Osteocyte (in vitro differentiated cells): Measurements from ENCODE around the gene CLEC16A. TPM values are rescaled to one million over a fixed set of nuclear protein-coding genes. Genes with fewer than 3 reads are reported as not detected.

Source experiments
- DNase-seq: peaks from one replicate; pipeline ENCODE4 v3.0.0; 2021; ENCODE audit warnings: mixed read lengths; ENCODE audit not compliant: unreplicated experiment; ENCODE audit errors: extremely low spot score
- H3K27ac Mint-ChIP-seq: one replicate; pipeline ENCODE4 v1.8.0; 2021; ENCODE audit warnings: mild to moderate bottlenecking, mixed read lengths; ENCODE audit not compliant: unreplicated experiment
- H3K27me3 Mint-ChIP-seq: one replicate; pipeline ENCODE4 v1.8.0; 2021; ENCODE audit warnings: mixed read lengths; ENCODE audit not compliant: unreplicated experiment
- H3K36me3 Mint-ChIP-seq: one replicate; pipeline ENCODE4 v1.8.0; 2021; ENCODE audit warnings: mixed read lengths; ENCODE audit not compliant: unreplicated experiment
- H3K4me1 Mint-ChIP-seq: one replicate; pipeline ENCODE4 v1.8.0; 2021; ENCODE audit warnings: mixed read lengths; ENCODE audit not compliant: unreplicated experiment
- H3K4me3 Mint-ChIP-seq: one replicate; pipeline ENCODE4 v1.8.0; 2021; ENCODE audit warnings: mild to moderate bottlenecking, moderate library complexity, mixed read lengths; ENCODE audit not compliant: unreplicated experiment
- H3K9me3 Mint-ChIP-seq: one replicate; pipeline ENCODE4 v1.8.0; 2021; ENCODE audit warnings: mixed read lengths; ENCODE audit not compliant: unreplicated experiment
- CTCF ChIP-seq: fragments of 200-600 bp; sonication (generic); IDR thresholded peaks from 2 replicates; pipeline ENCODE4 v1.5.0; 2021; ENCODE audit warnings: antibody characterized with exemption, mild to moderate bottlenecking, moderate library complexity
- total RNA-seq: library from RNA; stranded (reverse); gene quantifications from 2 replicates; pipeline ENCODE4 v1.2.1, GENCODE V29; 2021

CLEC16A gene
- total RNA-seq, 1 donor from 2014 or later, result 22.1 TPM

- Mint-ChIP-seq H3K4me1 (peaks cover 53% of the 10 kb centered on the region), H3K9me3 (no peaks in the 10 kb centered on the region), H3K36me3 (peaks cover 17% of the 10 kb centered on the region), H3K27ac (no peak overlapping the region), H3K27me3 (no peaks in the 10 kb centered on the region), H3K4me3 (no peak overlapping the region)
- no peak for DNase-seq
- no peak for TF ChIP-seq CTCF
Measured at GRCh38 chr16:11050536-11050935, 106.2 kb downstream of the CLEC16A start.

- no peaks in the 10 kb centered on the region for H3K27me3 Mint-ChIP-seq
- peaks cover 17% of the 10 kb centered on the region for H3K36me3 Mint-ChIP-seq
- no peak for DNase-seq
- no peaks in the 10 kb centered on the region for H3K9me3 Mint-ChIP-seq
- no peak overlapping the region for H3K4me3 Mint-ChIP-seq
- H3K27ac Mint-ChIP-seq, result no peak overlapping the region
- no peak for TF ChIP-seq CTCF
- H3K4me1 Mint-ChIP-seq, result peaks cover 53% of the 10 kb centered on the region
Measured at GRCh38 chr16:11050944-11051343, 106.6 kb downstream of the CLEC16A start.

- H3K4me1 Mint-ChIP-seq, result peaks cover 53% of the 10 kb centered on the region
- H3K4me3 Mint-ChIP-seq, result no peak overlapping the region
- H3K9me3 Mint-ChIP-seq, result no peaks in the 10 kb centered on the region
- no peak for DNase-seq
- H3K27ac Mint-ChIP-seq, result no peak overlapping the region
- no peak for TF ChIP-seq CTCF
- no peaks in the 10 kb centered on the region for H3K27me3 Mint-ChIP-seq
- peaks cover 17% of the 10 kb centered on the region for H3K36me3 Mint-ChIP-seq
Measured at GRCh38 chr16:11051430-11051829, 107.1 kb downstream of the CLEC16A start.

- TF ChIP-seq CTCF, result no peak
- no peak overlapping the region for H3K27ac Mint-ChIP-seq
- H3K27me3 Mint-ChIP-seq, result no peaks in the 10 kb centered on the region
- H3K36me3 Mint-ChIP-seq, result peaks cover 17% of the 10 kb centered on the region
- H3K4me3 Mint-ChIP-seq, result no peak overlapping the region
- H3K9me3 Mint-ChIP-seq, result no peaks in the 10 kb centered on the region
- peaks cover 53% of the 10 kb centered on the region for H3K4me1 Mint-ChIP-seq
- DNase-seq, result no peak
Measured at GRCh38 chr16:11051879-11052808, 107.8 kb downstream of the CLEC16A start.

DNA sequence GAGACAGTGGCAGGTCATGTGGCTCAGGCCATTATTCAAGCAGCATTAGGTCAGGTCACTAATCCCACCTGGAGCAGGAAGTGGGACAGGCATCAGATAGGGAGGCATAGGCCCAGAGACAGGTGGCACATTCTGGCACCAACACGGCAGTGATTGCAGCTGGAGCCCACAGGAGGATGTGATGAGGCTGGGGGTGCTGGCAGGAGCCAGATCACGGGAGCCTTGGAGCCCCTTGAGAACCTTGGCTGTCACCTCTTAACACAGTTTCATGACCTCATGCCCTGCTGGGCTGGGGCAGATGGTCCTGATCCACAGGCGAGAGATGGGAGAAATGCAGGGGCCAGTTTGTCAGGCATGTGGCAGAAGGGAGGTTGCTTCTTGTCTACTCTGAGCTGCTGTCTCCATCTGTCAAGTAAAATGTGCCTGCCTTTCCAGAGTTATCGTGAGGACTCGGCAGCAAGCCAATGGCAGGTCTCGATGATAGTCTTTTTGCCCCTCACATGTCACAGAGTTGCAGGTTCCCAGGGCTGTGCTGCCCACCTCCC lies 109.6 kb downstream of the CLEC16A start:
- H3K36me3 Mint-ChIP-seq, result peaks cover 17% of the 10 kb centered on the region

More for the DNA sequence above, 109.6 kb downstream of the CLEC16A start:
- no peak overlapping the region for H3K27ac Mint-ChIP-seq
- no peaks in the 10 kb centered on the region for H3K27me3 Mint-ChIP-seq
- H3K9me3 Mint-ChIP-seq, result no peaks in the 10 kb centered on the region
- DNase-seq, result no peak
- peaks cover 48% of the 10 kb centered on the region for H3K4me1 Mint-ChIP-seq
- H3K4me3 Mint-ChIP-seq, result no peak overlapping the region
- TF ChIP-seq CTCF, result no peak
